IMR-90 (cell line): ENCODE results near the gene GREB1L. TPM values are rescaled to one million over a fixed set of nuclear protein-coding genes. Genes with fewer than 3 reads are reported as not detected.

Experiments used
- ATAC-seq: fragments of 200-7000 bp; cut with Tn5 transposase; 2 replicates; pipeline ENCODE4 v1.9.1; 2020; ENCODE audit warnings: low read depth, mild to moderate bottlenecking, moderate library complexity
- BruUV-seq: library from RNA; stranded (reverse); fragments of 400-500 nt; replicated peaks from 2 replicates; lab custom pipeline; 2021; lab: Mats Ljungman, UMichigan
- CTCF ChIA-PET: fragments of 300-600 bp; formaldehyde crosslinking; extraction: SDS; loops from one replicate; lab custom pipeline; 2021; ENCODE audit warnings: antibody characterized with exemption; lab: Yijun Ruan, JAX
- POLR2A ChIA-PET: fragments of 300-600 bp; sonication (Branson Sonifier 250); formaldehyde crosslinking; loops from one replicate; lab custom pipeline; 2022; ENCODE audit warnings: antibody characterized with exemption; ENCODE audit not compliant: unreplicated experiment; lab: Charles Lee
- DNase-seq: peaks from one replicate; pipeline ENCODE4 v3.0.0; 2013
- H2AFZ ChIP-seq: replicated peaks from 2 replicates; pipeline ENCODE3; 2013; ENCODE audit warnings: low read length, mild to moderate bottlenecking; ENCODE audit not compliant: poor library complexity
- H2AK5ac ChIP-seq: 2 replicates; pipeline ENCODE4 v1.6.1; 2013; ENCODE audit warnings: low read depth, low read length, inconsistent platforms
- H2AK9ac ChIP-seq: replicated peaks from 2 replicates; pipeline ENCODE3; 2013; ENCODE audit warnings: mild to moderate bottlenecking, low read depth, low read length, moderate library complexity; ENCODE audit not compliant: poor library complexity
- H2BK120ac ChIP-seq: 2 replicates; pipeline ENCODE4 v1.6.1; 2013; ENCODE audit warnings: low read depth, low read length, inconsistent platforms
- H2BK15ac ChIP-seq: 3 replicates; pipeline ENCODE4 v1.6.1; 2013; ENCODE audit warnings: low read depth, low read length, inconsistent platforms
- H2BK20ac ChIP-seq: 2 replicates; pipeline ENCODE4 v1.6.1; 2013; ENCODE audit warnings: low read depth, mild to moderate bottlenecking, inconsistent platforms, low read length, moderate library complexity
- H2BK5ac ChIP-seq: 2 replicates; pipeline ENCODE4 v1.6.1; 2013; ENCODE audit warnings: mild to moderate bottlenecking, low read depth, low read length, inconsistent platforms; ENCODE audit not compliant: poor library complexity, severe bottlenecking
- H3K14ac ChIP-seq: replicated peaks from 2 replicates; pipeline ENCODE4 v1.6.1; 2013; ENCODE audit warnings: low read depth, low read length, inconsistent platforms
- H3K18ac ChIP-seq: 2 replicates; pipeline ENCODE4 v1.6.1; 2013; ENCODE audit warnings: low read depth, low read length, control low read depth
- H3K23ac ChIP-seq: 2 replicates; pipeline ENCODE4 v1.6.1; 2013; ENCODE audit warnings: low read depth, low read length, inconsistent platforms
- H3K27ac ChIP-seq: 2 replicates; pipeline ENCODE4 v1.5.1; 2013; ENCODE audit warnings: mild to moderate bottlenecking, control low read depth, low read length; ENCODE audit not compliant: insufficient read depth
- H3K27me3 ChIP-seq: 2 replicates; pipeline ENCODE4 v1.6.1; 2013; ENCODE audit warnings: low read length; ENCODE audit not compliant: control insufficient read depth, insufficient read depth
- H3K36me3 ChIP-seq: 2 replicates; pipeline ENCODE4 v1.6.1; 2013; ENCODE audit warnings: low read length, mixed read lengths; ENCODE audit not compliant: control insufficient read depth, insufficient read depth
- H3K4ac ChIP-seq: 2 replicates; pipeline ENCODE4 v1.6.1; 2013; ENCODE audit warnings: low read depth, low read length, inconsistent platforms
- H3K4me1 ChIP-seq: 2 replicates; pipeline ENCODE4 v1.6.1; 2013; ENCODE audit warnings: low read length, mixed read lengths; ENCODE audit not compliant: control insufficient read depth, insufficient read depth
- H3K4me2 ChIP-seq: 2 replicates; pipeline ENCODE4 v1.6.1; 2013; ENCODE audit warnings: low read depth, mild to moderate bottlenecking, control low read depth, low read length, moderate library complexity
- H3K4me3 ChIP-seq: 2 replicates; pipeline ENCODE4 v1.5.1; 2013; ENCODE audit warnings: low read depth, mild to moderate bottlenecking, control low read depth, low read length, moderate library complexity; ENCODE audit not compliant: insufficient read depth
- H3K56ac ChIP-seq: 2 replicates; pipeline ENCODE4 v1.6.1; 2013; ENCODE audit warnings: low read length, inconsistent platforms; ENCODE audit not compliant: insufficient read depth; ENCODE audit errors: extremely low read depth
- H3K79me1 ChIP-seq, 2 experiments: 2 replicates each; pipeline ENCODE4 v1.6.1; 2013; ENCODE audit warnings: low read length in 2 of 2, inconsistent platforms in 1 of 2, low read depth in 1 of 2
- H3K9ac ChIP-seq: 2 replicates; pipeline ENCODE4 v1.6.1; 2013; ENCODE audit warnings: low read depth, low read length, control low read depth
- H3K9me1 ChIP-seq: 2 replicates; pipeline ENCODE4 v1.6.1; 2013; ENCODE audit warnings: low read length, inconsistent platforms; ENCODE audit not compliant: insufficient read depth
- H3K9me3 ChIP-seq: 2 replicates; pipeline ENCODE4 v1.6.1; 2013; ENCODE audit warnings: low read length; ENCODE audit not compliant: control insufficient read depth, insufficient read depth
- H4K20me1 ChIP-seq: 2 replicates; pipeline ENCODE4 v1.6.1; 2013; ENCODE audit warnings: low read length, inconsistent platforms; ENCODE audit not compliant: insufficient read depth
- H4K5ac ChIP-seq: 2 replicates; pipeline ENCODE4 v1.6.1; 2013; ENCODE audit warnings: mild to moderate bottlenecking, low read depth, low read length, control low read depth
- H4K8ac ChIP-seq, 2 experiments: 2 replicates each; pipeline ENCODE4 v1.6.1; 2013; ENCODE audit warnings: low read depth in 2 of 2, low read length in 2 of 2, control low read depth in 1 of 2, inconsistent platforms in 1 of 2
- H4K91ac ChIP-seq: 2 replicates; pipeline ENCODE4 v1.6.1; 2013; ENCODE audit warnings: low read depth, low read length, inconsistent platforms; ENCODE audit not compliant: insufficient read depth
- CHD1 ChIP-seq: IDR thresholded peaks from 2 replicates; pipeline ENCODE4 v1.6.1; 2012; ENCODE audit warnings: low read depth, low read length, improper control_type of control experiment
- CTCF ChIP-seq: conservative IDR thresholded peaks from 2 replicates; pipeline ENCODE4 v1.5.1; 2012; ENCODE audit warnings: mild to moderate bottlenecking, low read depth, low read length, improper control_type of control experiment
- ELK1 ChIP-seq: fragments of 150-350 bp; IDR thresholded peaks from 2 replicates; pipeline ENCODE4 v1.6.1; 2016; ENCODE audit warnings: low read depth, mild to moderate bottlenecking, low read length, moderate library complexity, borderline replicate concordance
- MAZ ChIP-seq: IDR thresholded peaks from 2 replicates; pipeline ENCODE4 v1.6.1; 2012; ENCODE audit warnings: low read depth, mild to moderate bottlenecking, low read length, improper control_type of control experiment, moderate library complexity, borderline replicate concordance
- RCOR1 ChIP-seq: IDR thresholded peaks from 2 replicates; pipeline ENCODE4 v1.6.1; 2012; ENCODE audit warnings: mild to moderate bottlenecking, low read length, improper control_type of control experiment; ENCODE audit not compliant: insufficient replicate concordance
- WGBS, 2 experiments: methylation state at CpG; one replicate each; pipeline versions ENCODE4 v1.1.5 to v1.1.7; 2013; ENCODE audit warnings: missing lambda C conversion rate in 2 of 2; ENCODE audit not compliant: insufficient read length in 1 of 2; ENCODE audit errors: extremely low coverage in 2 of 2; 5-methylcytosine and 5-hydroxymethylcytosine counted together
- dilution Hi-C: fragments of 300-500 bp; cut with HindIII; formaldehyde crosslinking; loops from one replicate; pipeline ENCODE4 v1.14.3; 2018; ENCODE audit warnings: low sequenced_read_pairs; ENCODE audit not compliant: unreplicated experiment
- in situ Hi-C: fragments of 300-500 bp; cut with MboI; formaldehyde crosslinking; loops from 3 replicates; pipeline ENCODE4 v1.14.3; 2019; ENCODE audit warnings: low sequenced_read_pairs, inconsistent platforms, mixed read lengths
- intact Hi-C: fragments of 100-400 bp; cut with micrococcal nuclease; formaldehyde crosslinking; loops from 2 replicates; pipeline ENCODE4 v1.10.0; 2022
- polyA plus RNA-seq, 3 experiments: library from polyadenylated mRNA; depleted of rRNA; stranded (reverse); fragments of >200 nt; gene quantifications; 2 replicates each; pipeline ENCODE4 v1.2.3, GENCODE V29; 2012; ENCODE audit warnings: low replicate concordance in 1 of 3
- total RNA-seq: library from RNA; depleted of rRNA; stranded (reverse); fragments of >200 nt; gene quantifications from 2 replicates; pipeline ENCODE4 v1.2.3, GENCODE V29; 2012

GREB1L gene
- total and polyA plus RNA-seq, 2 of the 4 experiments (the other 2 are of a cell fraction): under 0.01 to 0.02 TPM

GRCh38 chr18:21406116-21406515 is 164.1 kb downstream of the GREB1L start:
- Histone ChIP-seq H3K36me3 (no peaks in the 10 kb centered on the region), H2BK20ac (no peak overlapping the region), H3K27ac (no peak overlapping the region), H3K18ac (no peak overlapping the region), H3K56ac (no peak overlapping the region), H2BK5ac (no peak overlapping the region), H4K20me1 (no peaks in the 10 kb centered on the region), H3K4me1 (no peaks in the 10 kb centered on the region), H4K91ac (no peak overlapping the region), H3K14ac (no peak overlapping the region), H4K5ac (no peak overlapping the region), H3K9me1 (no peaks in the 10 kb centered on the region), H3K4me3 (no peak overlapping the region), H3K4ac (no peak overlapping the region), H4K8ac (no peak overlapping the region), H3K23ac (no peak overlapping the region), H2AK5ac (no peak overlapping the region), H3K27me3 (peaks cover 5% of the 10 kb centered on the region; the same call in 1 of the 2 replicates), H2BK120ac (no peak overlapping the region), H2AFZ (no peak overlapping the region), H3K79me1 (no peaks in the 10 kb centered on the region), H2BK15ac (no peak overlapping the region), H2AK9ac (no peak overlapping the region), H3K9ac (no peak overlapping the region), H3K4me2 (no peak overlapping the region), H3K9me3 (no peaks in the 10 kb centered on the region)
- ChIA-PET CTCF (no interaction called here), POLR2A (no interaction called here)
- BruUV-seq: no TSS peak
- ATAC-seq (no peak), DNase-seq (no peak)
- no CpG with 5 or more reads among the region's 3 CpGs for WGBS, 2 experiments
- in situ Hi-C loops: no loop called here
- TF ChIP-seq RCOR1: no peak
- no peak for TF ChIP-seq MAZ
- TF ChIP-seq CTCF: no peak
- no peak for TF ChIP-seq CHD1
- no peak for TF ChIP-seq ELK1
- intact Hi-C loops: no loop called here
- dilution Hi-C loops: no loop called here
